Measurements from ENCODE around the gene VPS8. TPM values are rescaled to one million over a fixed set of nuclear protein-coding genes. Genes with fewer than 3 reads are reported as not detected.
"Not testable (repeated sequence)": the region's sequence is repeated elsewhere in the genome, so short reads cannot be mapped to it uniquely, and the experiment has no call there.

VPS8 gene
- total RNA-seq, 1 donor from 2014 or later = 190 TPM

DNA sequence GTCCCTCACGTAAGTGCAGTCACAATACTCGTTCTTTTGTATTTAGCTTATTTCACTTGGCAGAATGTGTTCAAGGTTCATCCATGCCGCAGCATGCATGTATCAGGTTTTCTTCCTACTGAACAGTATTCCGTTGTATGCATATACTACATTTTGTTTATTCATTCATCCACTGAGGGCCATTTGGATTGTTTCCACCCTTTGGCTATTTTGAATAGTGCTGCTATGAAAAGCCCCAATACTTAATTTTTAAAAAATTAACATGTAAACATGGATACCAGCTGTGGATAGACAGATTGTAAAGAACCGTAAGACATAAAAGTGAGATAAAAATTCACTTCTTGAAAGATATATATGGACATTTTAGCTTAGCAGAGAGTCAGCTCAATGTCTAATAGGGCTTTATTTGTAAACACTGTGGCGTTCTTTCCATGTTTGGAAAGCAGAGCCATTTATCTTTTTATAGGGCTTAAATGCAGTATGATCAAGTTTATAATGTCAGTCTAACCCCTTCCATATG, 115.9 kb downstream of the VPS8 start:
- DNase-seq = no peak

- no peak for DNase-seq
Observed at GRCh38 chr3:184932777-184933176, 120.8 kb downstream of the VPS8 start.

- no peak for DNase-seq
Observed at GRCh38 chr3:184937611-184938010, 125.6 kb downstream of the VPS8 start.

DNA sequence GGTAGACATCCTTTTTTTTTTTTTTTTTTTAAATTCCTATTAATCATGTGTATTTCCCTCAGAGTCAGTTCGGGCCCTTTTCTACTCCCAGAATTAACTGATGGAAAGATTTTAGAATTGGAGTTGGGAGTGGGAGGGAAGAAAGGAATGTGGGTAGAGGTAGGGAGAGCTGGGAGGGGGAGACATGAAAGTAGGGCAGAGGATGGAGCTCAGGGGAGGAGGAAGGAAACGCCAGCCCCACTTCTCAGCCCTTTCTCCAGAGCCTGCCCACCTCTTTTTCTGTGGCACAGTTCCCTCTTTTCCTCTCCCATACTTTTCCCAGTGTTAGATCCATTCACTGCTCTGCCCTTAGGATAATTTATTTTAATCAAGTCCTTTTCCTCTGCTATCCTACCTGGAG, 129.4 kb downstream of the VPS8 start:
- no peak for DNase-seq

DNA sequence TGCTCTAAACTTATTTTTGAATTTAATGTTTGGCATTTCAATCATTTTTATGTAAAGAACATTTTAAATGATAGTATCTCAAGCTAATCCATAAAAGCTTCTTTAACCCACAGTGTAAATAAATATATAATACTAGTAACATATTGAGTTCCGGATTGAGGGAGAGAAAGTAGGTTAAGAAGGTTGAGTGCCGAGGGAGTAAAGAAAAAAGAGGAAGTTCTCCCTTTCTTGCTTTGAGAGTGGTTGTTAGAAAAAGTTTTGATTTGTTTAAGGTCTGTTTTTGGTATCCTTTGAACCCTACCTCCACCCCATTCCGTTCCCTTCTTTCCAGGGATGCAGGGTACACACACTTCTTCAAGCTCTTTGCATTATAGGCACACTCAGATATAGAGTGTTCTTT, 130.8 kb downstream of the VPS8 start:
- no peak for DNase-seq

DNA sequence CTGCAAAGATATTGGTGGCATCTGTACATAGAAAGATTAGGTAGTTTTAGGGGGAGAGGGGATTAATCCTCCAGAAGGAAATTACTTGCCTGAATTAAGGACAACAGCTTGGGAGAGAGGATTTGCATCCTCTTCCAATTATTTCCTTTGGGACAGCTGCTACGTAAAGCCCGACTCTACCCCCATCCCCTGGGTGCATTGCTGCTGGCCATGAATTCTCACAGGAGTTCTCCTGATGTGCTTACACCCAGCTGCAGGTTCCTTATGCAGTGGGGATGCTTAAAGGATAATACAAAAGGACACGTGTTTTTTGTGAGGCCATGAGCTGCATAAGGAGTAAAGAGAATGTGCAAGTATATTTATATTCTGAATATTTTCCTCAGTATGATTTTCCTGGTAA, 132.3 kb downstream of the VPS8 start:
- DNase-seq = no peak

DNA sequence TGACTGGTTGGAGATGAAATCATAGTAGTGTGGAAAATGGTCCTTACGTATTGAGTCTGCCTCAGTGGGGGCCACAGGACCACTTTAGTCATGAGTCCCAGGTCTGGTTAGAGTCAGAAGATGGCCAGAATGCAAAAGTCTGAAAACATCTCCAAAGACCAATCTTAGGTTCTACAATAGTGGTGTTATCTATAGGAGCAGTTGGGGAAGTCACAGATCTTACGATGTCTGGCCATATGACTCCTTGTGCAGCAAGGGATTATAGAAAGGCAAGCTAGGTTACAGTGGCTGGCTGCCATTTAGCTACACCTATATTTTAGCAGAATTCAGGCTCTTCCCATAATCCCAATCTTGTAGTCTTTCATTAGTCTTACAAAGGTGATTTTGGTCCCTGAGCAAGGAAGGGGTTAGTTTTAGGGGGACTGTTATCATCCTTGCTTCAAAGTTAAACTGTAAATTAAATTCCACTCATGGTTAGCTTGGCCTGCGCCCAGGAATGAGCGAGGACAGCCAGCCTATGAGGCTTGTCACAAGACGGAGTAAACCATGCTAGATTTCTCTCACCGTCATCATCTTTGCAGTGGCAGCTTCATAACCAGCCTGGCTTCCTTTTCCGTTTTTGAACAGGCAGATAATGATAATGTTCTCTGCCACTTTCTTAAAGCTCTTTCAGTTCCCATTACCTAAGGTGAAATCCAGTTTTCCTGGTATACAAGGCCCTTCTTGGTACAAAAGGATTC, 134.1 kb downstream of the VPS8 start:
- DNase-seq = no peak

DNA sequence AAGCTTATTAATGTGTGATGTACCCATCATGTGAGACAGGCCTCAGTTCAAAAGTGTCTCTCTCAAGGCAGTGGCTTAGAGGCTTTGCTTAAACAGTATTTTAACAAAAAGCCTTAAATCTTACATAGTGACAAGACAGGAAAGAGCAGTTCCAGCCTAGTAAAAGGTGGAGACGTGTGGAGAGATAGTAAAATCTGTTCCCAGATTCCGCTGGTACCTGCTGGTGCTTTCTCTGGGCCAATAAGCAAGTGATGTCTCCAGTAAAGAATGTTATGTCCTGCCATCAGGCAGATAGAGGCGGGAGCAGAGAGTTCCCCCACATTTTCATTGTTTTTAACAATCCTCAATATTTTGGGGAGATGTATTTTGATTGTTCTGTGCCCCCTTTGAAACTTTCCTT, 135.0 kb downstream of the VPS8 start:
- DNase-seq = no peak

GRCh38 chr3:184949251-184949965, 137.4 kb downstream of the VPS8 start:
- DNase-seq = no peak

DNA sequence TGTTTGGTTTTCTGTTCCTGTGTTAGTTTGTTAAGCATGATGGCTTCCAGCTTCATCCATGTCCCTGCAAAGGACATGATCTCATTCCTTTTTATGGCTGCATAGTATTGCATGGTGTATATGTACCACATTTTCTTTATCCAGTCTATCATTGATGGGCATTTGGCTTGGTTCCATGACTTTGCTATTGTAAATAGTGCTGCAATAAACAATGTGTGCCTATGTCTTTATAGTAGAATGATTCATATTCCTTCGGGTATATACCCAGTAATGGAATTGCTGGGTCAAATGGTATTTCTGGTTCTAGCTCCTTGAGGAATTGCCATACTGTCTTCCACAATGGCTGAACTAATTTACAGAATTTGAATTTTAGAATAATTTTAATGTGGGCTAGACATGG, 138.8 kb downstream of the VPS8 start:
- not testable (repeated sequence) for DNase-seq

DNA sequence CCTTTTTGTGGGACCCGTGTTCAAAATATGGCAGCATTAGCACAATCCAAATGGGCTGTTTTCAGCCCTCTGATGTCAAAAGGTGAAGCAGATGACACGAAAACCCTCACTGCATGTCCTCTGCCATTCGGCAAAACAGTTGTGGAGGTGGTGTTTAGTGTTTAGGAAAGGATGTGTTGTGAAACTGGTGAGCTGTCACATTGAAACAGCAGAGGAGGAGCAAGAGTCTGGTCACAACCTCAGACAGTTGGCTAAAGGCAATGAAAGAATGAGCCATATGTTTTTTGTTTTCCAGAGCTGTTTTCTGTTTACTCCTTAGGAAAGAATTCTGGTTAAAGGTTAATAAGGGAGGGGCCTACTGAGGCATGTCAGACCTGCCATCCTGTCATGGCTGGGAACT, 140.7 kb downstream of the VPS8 start:
- DNase-seq = no peak

DNA sequence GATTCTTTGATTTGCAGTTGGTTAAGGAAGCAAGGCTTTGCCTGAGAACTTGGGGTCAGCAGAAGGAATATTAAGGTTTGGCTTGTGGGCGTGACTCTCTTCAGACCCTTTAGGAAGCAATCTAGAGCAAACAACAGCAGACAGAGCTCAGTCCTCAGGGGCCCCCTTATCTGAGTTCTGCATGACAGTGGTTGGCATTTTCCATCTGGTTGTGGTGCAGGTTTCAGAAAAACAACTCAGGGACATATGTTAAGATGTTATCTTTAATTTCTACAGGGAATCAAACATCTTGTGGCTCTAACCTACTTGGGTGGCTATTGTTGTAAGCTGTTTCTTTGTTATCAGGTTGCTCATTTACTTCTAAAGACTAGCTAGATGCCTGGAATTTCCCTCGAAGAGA, 141.4 kb downstream of the VPS8 start:
- no peak for DNase-seq

DNA sequence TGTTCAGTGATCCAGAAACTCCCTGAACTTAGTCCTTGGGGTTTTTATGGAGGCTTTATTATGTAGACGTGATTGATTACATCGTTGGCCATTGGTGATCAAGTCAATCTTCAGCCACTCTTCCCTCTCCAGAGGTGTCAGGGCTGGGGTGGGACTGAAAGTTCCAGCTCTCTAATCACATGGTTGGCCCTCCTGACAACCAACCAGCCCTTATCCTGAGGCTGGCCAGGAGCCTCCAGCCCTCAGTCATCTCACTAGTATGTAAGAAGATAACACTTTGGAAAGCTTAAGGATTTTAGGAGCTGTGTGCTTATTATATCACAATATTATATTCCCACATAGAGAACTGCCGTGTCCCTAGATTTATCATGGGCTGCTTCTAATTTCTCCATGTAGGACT, 142.3 kb downstream of the VPS8 start:
- DNase-seq = no peak

DNA sequence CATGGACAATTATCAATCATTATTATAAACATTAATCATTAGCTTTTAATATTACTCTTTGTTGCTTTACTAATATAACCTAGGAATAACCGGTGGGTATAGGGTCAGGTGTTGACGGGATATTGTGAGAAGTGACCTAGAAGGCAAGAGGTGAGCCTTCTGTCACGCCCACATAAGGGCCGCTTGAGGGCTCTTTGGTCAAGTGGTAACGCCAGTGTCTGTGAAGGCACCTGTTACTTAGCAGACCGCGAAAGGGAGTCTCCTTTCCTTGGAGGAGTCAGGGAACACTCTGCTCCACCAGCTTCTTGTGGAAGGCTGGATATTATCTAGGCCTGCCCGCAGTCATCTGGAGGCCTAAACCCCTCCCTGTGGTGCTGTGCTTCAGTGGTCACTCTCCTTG, 142.9 kb downstream of the VPS8 start:
- not testable (repeated sequence) for DNase-seq

DNA sequence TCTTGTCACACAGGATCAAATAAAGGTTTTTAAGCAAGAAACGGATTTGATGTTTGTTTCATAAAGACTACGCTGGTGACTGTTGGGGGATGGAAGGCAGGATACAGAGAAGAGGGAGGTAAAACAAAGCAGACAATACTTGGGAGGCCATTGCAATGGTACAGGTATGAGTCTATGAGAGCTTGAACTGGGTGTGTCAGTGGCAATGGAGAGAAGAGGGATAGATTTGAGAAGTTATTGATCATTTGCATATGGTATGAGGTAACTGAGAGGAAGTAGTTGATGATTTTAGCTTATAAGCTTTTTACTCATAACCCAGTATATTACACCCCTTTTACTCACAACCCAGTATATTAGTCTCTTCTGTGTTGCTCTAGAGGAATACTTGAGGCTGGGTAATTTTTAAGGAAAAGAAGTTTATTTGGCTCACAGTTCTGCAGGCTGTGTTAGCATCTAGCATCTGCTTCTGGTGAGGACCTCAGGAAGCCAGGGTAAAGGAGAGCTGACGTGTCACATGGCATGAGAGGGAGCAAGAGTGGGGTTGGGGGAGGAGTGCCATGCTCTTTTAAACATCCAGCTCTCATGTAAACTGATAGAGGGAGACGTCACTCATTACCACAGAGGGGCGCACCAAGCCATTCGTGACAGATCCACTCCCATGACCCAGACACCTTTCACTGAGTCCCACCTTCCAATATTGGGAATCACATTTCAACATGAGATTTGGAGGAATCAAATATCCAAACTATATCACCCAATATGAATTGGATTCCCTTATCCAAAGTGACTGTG, 153.9 kb downstream of the VPS8 start:
- DNase-seq = no peak

DNA sequence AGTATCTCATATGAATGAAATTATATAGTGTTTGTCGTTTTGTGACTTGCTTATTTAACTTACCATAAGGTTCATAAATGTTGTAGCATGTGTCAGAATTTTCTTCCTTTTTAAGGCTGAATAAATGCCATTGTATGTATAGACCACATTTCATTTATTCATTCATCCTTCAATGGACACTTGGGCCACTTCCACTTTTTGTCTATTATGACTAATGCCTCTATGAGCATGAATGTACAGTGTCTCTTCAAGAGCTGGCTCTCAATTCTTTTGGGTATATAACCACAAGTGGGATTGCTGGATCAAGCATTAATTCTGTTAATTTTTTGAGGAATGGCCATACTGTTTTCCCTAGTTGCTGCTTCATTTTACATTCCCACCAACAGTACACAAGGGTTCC, 156.1 kb downstream of the VPS8 start:
- DNase-seq = no peak

DNA sequence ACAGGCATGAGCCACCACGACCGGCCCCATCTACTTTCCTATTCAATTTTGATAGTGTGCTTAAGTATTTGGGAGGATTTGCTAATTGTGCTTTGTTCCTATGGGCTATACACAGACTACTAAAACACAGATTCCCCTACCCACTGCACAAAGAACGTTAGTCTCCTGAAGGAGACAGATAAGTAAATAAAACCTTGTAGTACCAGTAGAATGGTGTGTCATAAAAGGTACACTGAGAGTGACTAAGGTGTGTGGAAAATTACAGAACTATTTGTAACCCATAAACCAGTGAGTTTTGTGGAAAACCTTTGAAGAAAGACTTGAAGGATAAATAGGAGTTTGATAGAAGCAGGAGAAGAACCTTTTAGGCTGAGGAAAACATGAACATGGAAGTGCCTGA, 158.2 kb downstream of the VPS8 start:
- DNase-seq = no peak

DNA sequence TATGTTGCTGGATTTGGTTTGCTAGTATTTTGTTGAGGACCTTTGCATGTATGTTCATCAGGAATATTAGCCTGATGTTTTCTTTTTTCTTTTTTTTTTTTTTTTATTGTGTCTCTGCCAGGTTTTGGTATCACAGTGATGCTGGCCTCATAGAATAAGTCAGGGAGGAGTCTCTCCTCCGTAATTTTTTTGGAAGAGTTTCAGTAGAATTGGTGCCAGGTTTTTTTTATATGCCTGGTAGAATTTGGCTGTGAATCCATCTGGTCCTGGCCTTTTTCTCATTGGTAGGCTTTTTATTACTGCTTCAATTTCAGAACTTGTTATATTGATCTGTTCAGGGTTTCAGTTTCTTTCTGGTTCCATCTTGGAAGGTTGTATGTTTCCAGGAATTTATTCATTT, 165.8 kb downstream of the VPS8 start:
- no peak for DNase-seq

- no peak for DNase-seq
Observed at GRCh38 chr3:184981071-184981470, 169.1 kb downstream of the VPS8 start.

DNA sequence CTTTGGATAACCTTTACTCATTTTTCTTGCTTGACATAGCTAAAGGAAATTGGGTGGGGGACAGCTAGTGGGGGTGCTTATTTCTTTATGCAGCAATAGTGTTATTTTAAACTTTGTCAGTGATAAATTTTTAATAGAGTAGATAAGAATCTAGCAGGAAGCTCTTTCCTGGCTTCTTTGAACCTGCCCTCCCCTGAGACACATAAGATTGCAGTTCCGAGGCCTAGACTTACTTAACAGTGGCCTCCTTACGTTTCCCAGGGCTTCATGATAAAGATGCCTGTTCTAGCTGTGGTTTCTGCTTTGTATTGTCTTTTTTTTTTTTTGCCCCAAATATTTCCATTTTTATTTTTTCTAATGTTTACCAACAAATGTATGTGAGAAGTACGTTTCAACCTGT, 170.1 kb downstream of the VPS8 start:
- no peak for DNase-seq

GRCh38 chr3:184985586-184985985, 173.6 kb downstream of the VPS8 start:
- DNase-seq = no peak

GRCh38 chr3:184986366-184986889, 174.5 kb downstream of the VPS8 start:
- no peak for DNase-seq

- DNase-seq = no peak
Observed at GRCh38 chr3:184993394-184993793, 181.4 kb downstream of the VPS8 start.
